Right cardiac atrium (tissue), 5 donors: ENCODE measurements around the gene ZFAND3. TPM values are rescaled to one million over a fixed set of nuclear protein-coding genes. Genes with fewer than 3 reads are reported as not detected.
"Not testable (repeated sequence)": the region's sequence is repeated elsewhere in the genome, so short reads cannot be mapped to it uniquely, and the experiment has no call there.

Experiments
- ATAC-seq, 2 donors: fragments of 200-7000 bp; cut with Tn5 transposase; one replicate each; pipeline versions ENCODE4 v1.8.0 to v1.9.1; 2020; ENCODE audit warnings: moderate library complexity in 2 of 2, mild to moderate bottlenecking in 1 of 2
- DNase-seq, 3 donors: peaks; one replicate each; pipeline ENCODE4 v3.0.0-alpha.2; 2020
- H3K27ac ChIP-seq: one replicate; pipeline ENCODE4 v1.5.1; 2013; ENCODE audit warnings: mild to moderate bottlenecking, low read length, control low read depth, moderate library complexity
- H3K27me3 ChIP-seq: one replicate; pipeline ENCODE4 v1.6.1; 2013; ENCODE audit not compliant: control insufficient read depth, insufficient read depth
- H3K4me1 ChIP-seq: one replicate; pipeline ENCODE4 v1.6.1; 2013; ENCODE audit warnings: low read length; ENCODE audit not compliant: control insufficient read depth, insufficient read depth
- H3K4me3 ChIP-seq: one replicate; pipeline ENCODE4 v1.5.1; 2013; ENCODE audit warnings: low read length, control low read depth
- H3K9me3 ChIP-seq: one replicate; pipeline ENCODE4 v1.6.1; 2013; ENCODE audit warnings: low read length; ENCODE audit not compliant: control insufficient read depth
- WGBS: extraction: QIAGEN DNeasy Blood & Tissue Kit; methylation state at CpG from one replicate; pipeline ENCODE4 v1.1.7; 2013; 5-methylcytosine and 5-hydroxymethylcytosine counted together
- intact Hi-C, 4 donors: fragments of 100-400 bp; cut with DNase I; formaldehyde crosslinking; loops; one replicate each; pipeline versions ENCODE4 v1.11.0 to v1.14.0; 2022 to 2023
- polyA plus RNA-seq: library from polyadenylated mRNA; stranded (reverse); fragments of 200-250 nt; gene quantifications from one replicate; pipeline ENCODE4 v1.2.3, GENCODE V29; 2013
- total RNA-seq, 4 donors: library from RNA; stranded (reverse); fragmentation: NEBNext Ultra II Directional; extraction: Animal tissue kit (Norgen Biotek cat#: 25700); gene quantifications; one replicate each; pipeline ENCODE4 v1.2.1, GENCODE V29; 2021
- donor health status: healthy with polysubstance abuse.
- donor health status: DM: no; HTN: yes; CAD: no.
- donor health status: DM: no; HTN: no; CAD: no.
- donor health status: DM: no; HTN: yes; CAD: no; lungs with severe emphysema.
- donor health status: DM: yes; HTN: yes; CAD: no.

ZFAND3 gene
- total and polyA plus RNA-seq, 5 donors, result 50.1 to 91.4 (median 79.1) TPM

DNA sequence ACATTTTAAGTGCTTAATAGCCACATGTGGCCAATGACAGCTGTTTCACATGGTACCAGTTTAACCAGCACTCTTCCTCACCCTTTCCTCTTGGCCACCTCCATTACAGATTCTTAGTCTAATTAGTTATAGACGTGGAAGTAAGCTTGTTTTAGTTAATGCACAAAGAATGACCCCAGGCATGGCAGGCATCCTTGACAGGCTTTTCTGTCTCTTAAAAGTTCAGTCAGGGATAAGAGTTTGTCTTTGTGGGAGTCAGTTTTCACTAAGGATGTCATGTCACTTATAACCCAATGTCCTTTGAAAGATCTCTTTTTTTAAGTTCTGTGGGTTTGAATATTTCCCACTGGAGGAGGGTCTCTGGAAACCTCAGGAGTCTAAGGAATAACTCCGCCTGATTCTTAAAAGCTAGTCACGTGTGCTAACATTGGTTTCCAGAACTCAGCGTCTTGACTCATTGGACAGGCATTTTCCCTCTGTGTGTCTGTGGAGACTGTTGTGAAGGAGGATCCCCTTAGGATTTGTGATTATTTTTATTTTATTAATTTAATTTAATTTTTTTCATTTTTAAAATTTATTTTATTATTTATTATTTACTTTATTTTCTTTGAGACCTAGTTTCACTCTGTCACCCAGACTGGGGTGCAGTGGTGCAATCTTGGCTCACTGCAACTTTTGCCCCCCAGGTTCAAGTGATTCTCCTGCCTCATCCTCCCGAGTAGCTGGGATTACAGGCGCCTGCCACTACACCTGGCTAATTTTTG lies 171.4 kb downstream of the ZFAND3 start:
- ATAC-seq (peak; percentile 68 to 70), DNase-seq (no peak)
- intact Hi-C loops, result no loop called here
- 54% methylated on average over 6 of the region's 6 CpGs for WGBS
- Histone ChIP-seq H3K4me1 (peaks cover 13% of the 10 kb centered on the region), H3K9me3 (no peaks in the 10 kb centered on the region), H3K27me3 (no peaks in the 10 kb centered on the region), H3K4me3 (no peak overlapping the region), H3K27ac (no peak overlapping the region)

DNA sequence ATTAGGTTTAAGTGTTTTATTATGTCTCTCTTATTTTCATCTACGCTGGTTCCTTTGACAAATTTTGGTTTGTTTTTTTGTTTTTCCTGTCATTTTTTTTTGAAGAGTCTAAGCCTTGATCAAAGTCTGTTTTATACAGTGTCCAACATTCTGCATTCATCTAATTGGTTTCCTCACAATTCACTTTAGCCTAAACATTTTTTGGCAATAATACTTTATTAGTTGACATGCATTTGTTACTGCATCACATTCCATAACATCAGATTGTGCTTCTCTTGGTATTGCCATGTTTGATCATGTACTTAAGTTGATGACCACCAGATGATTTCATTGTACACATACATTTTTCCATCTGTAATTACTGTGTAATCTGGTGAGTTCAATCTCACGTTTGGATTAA lies 173.2 kb downstream of the ZFAND3 start:
- intact Hi-C loops, result no loop called here
- DNase-seq, result no peak
- no peak overlapping the region for H3K4me3 ChIP-seq
- no peak for ATAC-seq
- no peaks in the 10 kb centered on the region for H3K27me3 ChIP-seq
- WGBS, result 94% methylated on average over 2 of the region's 2 CpGs
- no peak overlapping the region for H3K27ac ChIP-seq
- no peaks in the 10 kb centered on the region for H3K9me3 ChIP-seq
- H3K4me1 ChIP-seq, result peaks cover 13% of the 10 kb centered on the region

GRCh38 chr6:37993194-37993593 lies 173.7 kb downstream of the ZFAND3 start:
- H3K4me1 ChIP-seq, result peaks cover 13% of the 10 kb centered on the region
- DNase-seq, intact Hi-C loops, H3K27me3 ChIP-seq, H3K4me3 ChIP-seq, ATAC-seq, H3K27ac ChIP-seq, H3K9me3 ChIP-seq: not testable (repeated sequence)
- WGBS, result 96% methylated on average over 7 of the region's 7 CpGs

- Histone ChIP-seq H3K4me1 (peaks cover 13% of the 10 kb centered on the region), H3K27me3 (no peaks in the 10 kb centered on the region), H3K9me3 (no peaks in the 10 kb centered on the region), H3K4me3 (no peak overlapping the region), H3K27ac (no peak overlapping the region)
- intact Hi-C loops, result no loop called here
- DNase-seq (no peak), ATAC-seq (no peak)
- 82% methylated on average over 5 of the region's 5 CpGs for WGBS
Observed at GRCh38 chr6:37993596-37993995, 174.1 kb downstream of the ZFAND3 start.

- 65% methylated on average over 2 of the region's 2 CpGs for WGBS
- H3K4me1 ChIP-seq, result peaks cover 12% of the 10 kb centered on the region
- no peaks in the 10 kb centered on the region for H3K27me3 ChIP-seq
- ATAC-seq, result no peak
- no peak overlapping the region for H3K27ac ChIP-seq
- intact Hi-C loops, result no loop called here
- no peak overlapping the region for H3K4me3 ChIP-seq
- no peaks in the 10 kb centered on the region for H3K9me3 ChIP-seq
- DNase-seq, result no peak
Observed at GRCh38 chr6:37994223-37994622, 174.7 kb downstream of the ZFAND3 start.

DNA sequence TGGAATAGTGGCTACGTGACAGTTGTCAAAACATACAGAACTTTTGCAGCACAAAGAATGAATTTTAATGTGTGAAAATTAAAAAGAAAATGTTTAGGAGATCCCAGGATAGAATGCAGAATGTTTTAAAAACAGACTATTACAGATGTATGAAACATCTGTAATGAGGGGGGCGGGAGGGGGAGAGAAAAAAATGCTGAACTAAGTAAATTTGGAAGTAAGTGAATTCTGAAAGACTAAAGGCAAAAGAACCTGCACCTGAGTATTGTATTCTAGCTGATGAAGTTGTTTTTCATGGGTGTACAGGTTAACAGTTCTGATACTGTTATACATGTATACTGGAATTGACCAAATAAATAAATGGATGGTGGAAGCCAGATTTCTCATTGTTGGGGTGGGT lies 178.8 kb downstream of the ZFAND3 start:
- intact Hi-C loops, result no loop called here

GRCh38 chr6:38001386-38001785 lies 181.9 kb downstream of the ZFAND3 start:
- intact Hi-C loops, result no loop called here
- Histone ChIP-seq H3K27me3 (no peaks in the 10 kb centered on the region), H3K4me3 (no peak overlapping the region), H3K9me3 (no peaks in the 10 kb centered on the region), H3K27ac (no peak overlapping the region), H3K4me1 (no peaks in the 10 kb centered on the region)
- 66% methylated on average over 1 of the region's 1 CpG for WGBS
- ATAC-seq (no peak), DNase-seq (no peak)

More for the DNA sequence above, 178.8 kb downstream of the ZFAND3 start:
- 97% methylated on average over 2 of the region's 2 CpGs for WGBS
- DNase-seq (no peak), ATAC-seq (no peak)
- H3K4me1 ChIP-seq, result peaks cover 4% of the 10 kb centered on the region
- no peak overlapping the region for H3K27ac ChIP-seq
- H3K9me3 ChIP-seq, result no peaks in the 10 kb centered on the region
- H3K27me3 ChIP-seq, result no peaks in the 10 kb centered on the region
- H3K4me3 ChIP-seq, result no peak overlapping the region

DNA sequence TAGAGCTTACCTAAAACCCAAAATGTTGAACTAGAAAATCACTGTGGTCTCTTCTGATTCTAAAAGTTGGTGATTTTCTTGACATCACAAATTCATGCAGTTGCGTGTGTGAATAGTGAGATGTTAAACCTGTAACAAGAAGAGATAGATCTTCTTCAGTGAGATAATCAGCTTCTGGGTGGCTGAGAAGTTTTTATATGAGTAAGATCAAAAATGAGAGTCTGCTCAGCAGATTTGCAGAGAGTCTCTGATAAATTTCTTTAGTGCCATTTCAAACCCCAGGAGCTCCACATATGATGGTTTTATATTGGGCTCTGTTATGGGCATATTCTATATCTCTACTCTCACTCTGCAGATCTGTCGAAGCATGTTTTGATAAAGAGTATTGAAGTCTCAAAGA lies 185.4 kb downstream of the ZFAND3 start:
- DNase-seq (no peak), ATAC-seq (no peak)
- Histone ChIP-seq H3K9me3 (no peaks in the 10 kb centered on the region), H3K4me1 (peaks cover 2% of the 10 kb centered on the region), H3K4me3 (no peak overlapping the region), H3K27ac (no peak overlapping the region), H3K27me3 (no peaks in the 10 kb centered on the region)
- WGBS, result 96% methylated on average over 2 of the region's 2 CpGs
- intact Hi-C loops, result loop anchor here in 1 of 4 donors (5.0 kb wide), 1 partner anchor 213 kb away; no protein-coding TSS in a partner anchor

- intact Hi-C loops, result loop anchor here in 1 of 4 donors (10.0 kb wide), 1 partner anchor 217 kb away; no protein-coding TSS in a partner anchor
- no peak overlapping the region for H3K4me3 ChIP-seq
- no peak for DNase-seq
- no peak overlapping the region for H3K27ac ChIP-seq
- peaks cover 2% of the 10 kb centered on the region for H3K4me1 ChIP-seq
- H3K27me3 ChIP-seq, result no peaks in the 10 kb centered on the region
- no peak for ATAC-seq
- H3K9me3 ChIP-seq, result no peaks in the 10 kb centered on the region
- 80% methylated on average over 5 of the region's 5 CpGs for WGBS
Observed at GRCh38 chr6:38011937-38012336, 192.4 kb downstream of the ZFAND3 start.

DNA sequence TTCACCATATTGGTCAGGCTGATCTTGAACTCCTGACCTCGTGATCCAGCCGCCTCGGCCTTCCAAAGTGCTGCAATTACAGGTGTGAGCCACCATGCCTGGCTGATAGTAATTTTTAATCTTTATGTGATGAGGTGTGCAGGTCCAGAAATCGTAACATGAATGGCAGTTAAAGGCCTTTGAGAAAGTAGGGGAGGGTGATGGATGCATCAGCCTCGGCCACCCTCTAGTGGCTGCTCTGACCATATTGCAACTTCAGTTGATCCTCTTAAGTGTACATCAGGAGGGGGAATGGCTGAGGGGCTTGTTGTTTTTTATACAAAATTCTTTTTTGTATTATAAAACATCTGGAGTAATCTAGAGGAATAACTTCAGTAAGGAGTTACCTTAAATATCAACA lies 193.0 kb downstream of the ZFAND3 start:
- H3K4me1 ChIP-seq, result peaks cover 5% of the 10 kb centered on the region
- no peak overlapping the region for H3K27ac ChIP-seq
- 68% methylated on average over 5 of the region's 5 CpGs for whole genome bisulfite sequencing
- H3K27me3 ChIP-seq, result no peaks in the 10 kb centered on the region
- H3K9me3 ChIP-seq, result no peaks in the 10 kb centered on the region
- peak in 1 of 3 donors; percentile 43 for DNase-seq
- intact Hi-C loops, result loop anchor here in 1 of 4 donors (10.0 kb wide), 1 partner anchor 218 kb away; no protein-coding TSS in a partner anchor
- H3K4me3 ChIP-seq, result no peak overlapping the region
- peak; percentile 59 to 74 for ATAC-seq

DNA sequence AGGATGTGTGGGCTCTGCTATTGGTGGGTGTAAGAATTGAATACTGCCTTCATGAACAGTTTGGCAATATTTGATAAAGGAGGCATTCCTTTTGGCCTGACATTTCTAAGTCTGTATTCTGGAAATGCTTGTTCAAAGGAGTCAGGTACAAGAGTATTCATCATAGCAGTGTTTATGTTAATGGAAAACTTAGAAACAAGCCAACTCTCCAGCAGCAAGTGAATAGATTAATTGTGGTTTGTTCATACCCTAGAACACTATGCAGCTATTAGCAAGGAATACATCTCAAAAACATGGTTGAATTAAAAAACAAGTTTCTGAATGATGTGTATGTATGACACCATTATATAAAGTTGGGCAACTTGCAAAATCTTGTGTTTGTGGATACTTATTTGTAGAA lies 195.8 kb downstream of the ZFAND3 start:
- intact Hi-C loops, result loop anchor here in 2 of 4 donors (5.0 to 10.0 kb wide), 2 partner anchors 221 to 308 kb away; no protein-coding TSS in a partner anchor
- no peak for ATAC-seq
- no peaks in the 10 kb centered on the region for H3K9me3 ChIP-seq
- H3K4me1 ChIP-seq, result peaks cover 5% of the 10 kb centered on the region
- DNase-seq, result no peak
- no peak overlapping the region for H3K4me3 ChIP-seq
- H3K27me3 ChIP-seq, result no peaks in the 10 kb centered on the region
- H3K27ac ChIP-seq, result no peak overlapping the region
